Measurements from ENCODE around the gene ARL3. TPM values are rescaled to one million over a fixed set of nuclear protein-coding genes. Genes with fewer than 3 reads are reported as not detected.

Gene ARL3
- total RNA-seq, 1 experiment from 2014 or later, result 13.3 TPM

DNA sequence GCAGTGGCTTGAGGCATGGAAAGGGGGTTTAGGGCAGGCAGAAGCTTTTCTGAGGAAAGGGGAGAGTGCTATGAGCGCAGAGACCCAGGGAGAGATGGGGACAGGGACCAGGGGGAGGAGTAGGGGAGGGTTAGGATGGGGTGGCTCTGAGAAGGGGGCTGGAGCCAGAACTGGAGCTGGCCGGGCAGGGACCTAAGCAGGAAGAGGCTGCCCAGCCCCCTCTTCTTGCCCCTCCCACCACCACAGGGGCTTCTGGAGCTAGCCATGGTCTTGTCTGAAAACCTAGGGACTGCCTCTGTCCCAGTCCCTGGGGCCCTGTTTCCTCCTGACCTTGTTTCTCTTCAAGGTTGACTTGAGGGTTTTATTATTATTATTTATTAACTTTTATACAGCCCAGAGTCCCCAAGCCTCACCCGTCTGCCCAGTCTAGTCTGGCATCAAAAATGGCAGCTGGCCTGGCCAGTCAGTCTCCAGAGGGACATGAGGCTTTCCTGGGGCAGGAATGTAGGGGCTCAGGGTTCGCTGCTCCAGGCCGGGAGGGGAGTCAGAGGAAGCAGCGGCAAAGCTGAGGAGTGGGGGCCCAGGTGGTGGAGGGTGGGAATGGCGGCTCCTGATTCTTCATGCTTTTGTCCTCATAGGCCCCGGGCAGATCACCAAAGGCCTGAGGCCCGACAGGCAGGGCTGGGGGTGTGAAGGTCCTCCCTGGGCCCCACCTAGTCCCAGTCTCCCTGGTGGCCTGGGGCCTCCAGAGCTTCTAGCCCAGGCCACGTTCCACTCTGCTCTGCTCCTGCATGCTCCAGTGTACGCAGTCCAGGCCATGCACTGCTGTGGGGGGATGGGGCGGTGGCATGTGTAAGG, 64.2 kb downstream of the ARL3 start:
- peaks cover 10 to 31% of the 10 kb centered on the region in 2 experiments for H3K4me1 ChIP-seq (ENCODE audit: control insufficient read depth in 1 of 2, insufficient read depth in 2 of 2, low read length in 2 of 2)
- intact Hi-C loops (cut with micrococcal nuclease), result no loop called here
- H3K4me2 ChIP-seq (ENCODE audit: low read length), result no peak overlapping the region
- ChIA-PET CTCF (interaction anchor here (1.1 kb wide), 1 partner anchor 30 kb away, joined by 3 read pairs; no protein-coding TSS in a partner anchor), RAD21 (ENCODE audit: low non-redundant PET in 1 of 2, low total read pairs in 2 of 2, uncharacterized antibody in 2 of 2, unreplicated experiment in 2 of 2) (no interaction called here), POLR2A (no interaction called here)
- peaks cover 5 to 21% of the 10 kb centered on the region in 2 experiments; a peak in 3 of 4 replicates for H3K36me3 ChIP-seq (ENCODE audit: control insufficient read depth in 1 of 2, insufficient read depth in 2 of 2, low read length in 2 of 2)
- H3K9me2 ChIP-seq (ENCODE audit: insufficient read depth), result no peaks in the 10 kb centered on the region
- no peak overlapping the region for H3K4me3 ChIP-seq (replicated peaks in 1 of 2; ENCODE audit: low read depth in 1 of 2, low read length in 2 of 2)
- no peaks in the 10 kb centered on the region for H3K27me3 ChIP-seq (ENCODE audit: insufficient read depth, low read length)
- no peaks in the 10 kb centered on the region for H3K9me3 ChIP-seq (ENCODE audit: control insufficient read depth in 1 of 2, insufficient read depth in 1 of 2, low read depth in 1 of 2, low read length in 2 of 2)
- peaks cover 90% of the 10 kb centered on the region for H3K79me2 ChIP-seq (ENCODE audit: insufficient read depth, low read length)
- ATAC-seq (no peak), DNase-seq (ENCODE audit: low read depth, low spot score) (no peak)
- no peak overlapping the region for H2AFZ ChIP-seq (ENCODE audit: low read depth, low read length, poor library complexity, severe bottlenecking)
- no peak overlapping the region for H3K9ac ChIP-seq (ENCODE audit: low read length)
- H3K27ac ChIP-seq (ENCODE audit: low read depth, low read length), result no peak overlapping the region
- TF ChIP-seq CBX3 (IDR thresholded peaks at IDR 0.05; ENCODE audit: low read depth) (no peak), CEBPB (IDR thresholded peaks at IDR 0.05; ENCODE audit: low read depth) (no peak), TCF7L2 (IDR thresholded peaks at IDR 0.05; ENCODE audit: borderline replicate concordance, extremely low read depth, insufficient read depth, insufficient read length) (no peak), ZFX (IDR thresholded peaks at IDR 0.05) (no peak)
- TF ChIP-seq, protein P1, sequence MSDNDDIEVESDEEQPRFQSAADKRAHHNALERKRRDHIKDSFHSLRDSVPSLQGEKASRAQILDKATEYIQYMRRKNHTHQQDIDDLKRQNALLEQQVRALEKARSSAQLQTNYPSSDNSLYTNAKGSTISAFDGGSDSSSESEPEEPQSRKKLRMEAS (IDR thresholded peaks at IDR 0.05), result no peak
- no peaks in the 10 kb centered on the region; the same call in 1 of the 2 replicates for H4K20me1 ChIP-seq (ENCODE audit: insufficient read depth)
- no TSS peak for BruUV-seq (replicated peaks)

DNA sequence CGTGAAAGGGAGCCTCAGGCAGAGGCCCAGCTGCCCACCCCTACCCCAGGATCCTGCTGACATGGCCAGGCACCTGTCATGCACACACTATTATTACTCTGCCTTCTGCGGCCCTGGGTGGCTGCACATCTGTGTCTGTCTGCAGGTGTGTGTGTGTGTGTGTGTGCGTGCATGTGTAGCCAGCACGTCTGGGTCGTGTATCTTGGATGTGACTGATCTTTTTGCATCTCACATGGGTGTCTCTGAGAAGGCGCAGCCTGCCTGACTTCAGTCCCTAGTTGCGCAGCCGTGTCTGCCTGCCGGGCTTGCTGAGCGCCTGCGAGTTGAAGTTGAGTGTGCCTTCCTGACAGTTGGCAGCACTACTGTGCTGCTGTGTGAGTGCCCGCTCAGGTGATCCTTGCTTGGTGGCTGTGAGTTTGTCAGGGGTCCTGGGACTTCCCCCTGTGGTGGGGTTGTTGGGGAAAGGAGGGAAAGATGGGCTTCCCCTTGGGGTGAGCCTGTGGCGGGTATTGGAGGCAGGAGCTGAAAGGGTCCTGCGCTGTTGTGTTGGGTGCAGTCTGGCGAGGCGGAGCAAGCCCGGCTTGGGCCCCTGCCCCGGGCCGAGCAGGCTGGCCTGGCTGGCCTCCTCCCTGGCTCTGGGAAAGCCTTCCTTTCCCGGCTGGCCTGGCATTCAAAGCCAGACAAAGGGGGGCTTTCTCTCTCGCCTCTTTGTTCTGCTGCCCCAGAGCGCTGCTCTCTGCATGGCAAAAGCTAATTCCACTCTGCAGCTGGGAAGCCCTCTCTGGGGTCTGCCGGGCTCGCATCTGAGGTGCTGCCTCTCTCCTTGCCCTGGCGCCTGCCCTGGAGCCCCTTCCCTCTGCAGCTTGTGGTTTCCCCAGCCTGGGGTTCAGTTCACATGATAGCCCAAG, 65.1 kb downstream of the ARL3 start:
- H4K20me1 ChIP-seq (ENCODE audit: insufficient read depth), result no peaks in the 10 kb centered on the region; the same call in 1 of the 2 replicates
- no peak for DNase-seq (ENCODE audit: low read depth, low spot score)
- no peak overlapping the region for H3K4me3 ChIP-seq (replicated peaks in 1 of 2; ENCODE audit: low read depth in 1 of 2, low read length in 2 of 2)
- intact Hi-C loops (cut with micrococcal nuclease), result no loop called here
- no peaks in the 10 kb centered on the region for H3K27me3 ChIP-seq (ENCODE audit: insufficient read depth, low read length)
- ChIA-PET CTCF (no interaction called here), RAD21 (ENCODE audit: low non-redundant PET in 1 of 2, low total read pairs in 2 of 2, uncharacterized antibody in 2 of 2, unreplicated experiment in 2 of 2) (no interaction called here), POLR2A (no interaction called here)
- H3K4me2 ChIP-seq (ENCODE audit: low read length), result no peak overlapping the region
- no peaks in the 10 kb centered on the region for H3K9me2 ChIP-seq (ENCODE audit: insufficient read depth)
- H3K27ac ChIP-seq (ENCODE audit: low read depth, low read length), result no peak overlapping the region
- H3K9ac ChIP-seq (ENCODE audit: low read length), result no peak overlapping the region
- peaks cover 2 to 21% of the 10 kb centered on the region in 2 experiments; a peak in 1 of 4 replicates for H3K36me3 ChIP-seq (ENCODE audit: control insufficient read depth in 1 of 2, insufficient read depth in 2 of 2, low read length in 2 of 2)
- no peaks in the 10 kb centered on the region for H3K9me3 ChIP-seq (ENCODE audit: control insufficient read depth in 1 of 2, insufficient read depth in 1 of 2, low read depth in 1 of 2, low read length in 2 of 2)
- peaks cover 10 to 39% of the 10 kb centered on the region in 2 experiments for H3K4me1 ChIP-seq (ENCODE audit: control insufficient read depth in 1 of 2, insufficient read depth in 2 of 2, low read length in 2 of 2)
- TF ChIP-seq POLR2AphosphoS5 (IDR thresholded peaks at IDR 0.05; ENCODE audit: low read depth, low read length), result peak; percentile 6; the same call in 1 of the 2 replicates
- TF ChIP-seq EZH2phosphoT487 (IDR thresholded peaks at IDR 0.05; ENCODE audit: borderline replicate concordance), result no peak
- ATAC-seq, result no peak
- no peak overlapping the region for H2AFZ ChIP-seq (ENCODE audit: low read depth, low read length, poor library complexity, severe bottlenecking)
- peaks cover 98% of the 10 kb centered on the region for H3K79me2 ChIP-seq (ENCODE audit: insufficient read depth, low read length)
- BruUV-seq (replicated peaks), result no TSS peak

Data from HCT116 (cell line).